AG09319 (cell line): ENCODE measurements around the gene TMCC3.

Source experiments
- DNase-seq: peaks from one replicate; pipeline ENCODE4 v3.0.0-alpha.2; 2010; ENCODE audit warnings: low read depth; ENCODE audit errors: extremely low read depth
- CTCF ChIP-seq: IDR thresholded peaks from 2 replicates; pipeline ENCODE4 v1.5.1; 2011; ENCODE audit warnings: low read depth, mild to moderate bottlenecking, inconsistent platforms, low read length, moderate library complexity

The TMCC3 gene

GRCh38 chr12:94644141-94644979 lies 6.0 kb downstream of the TMCC3 start:
- TF ChIP-seq CTCF = no peak
- peak; percentile 20 for DNase-seq

- DNase-seq = no peak
- TF ChIP-seq CTCF = no peak
Observed at GRCh38 chr12:94643606-94644005, 6.8 kb downstream of the TMCC3 start.

GRCh38 chr12:94641283-94641682 lies 9.1 kb downstream of the TMCC3 start:
- no peak for TF ChIP-seq CTCF
- DNase-seq = no peak

- TF ChIP-seq CTCF = no peak
- DNase-seq = no peak
Observed at GRCh38 chr12:94640134-94640928, 10.0 kb downstream of the TMCC3 start.

GRCh38 chr12:94638521-94638920 lies 11.8 kb downstream of the TMCC3 start:
- no peak for TF ChIP-seq CTCF
- no peak for DNase-seq

GRCh38 chr12:94637390-94638113 lies 12.8 kb downstream of the TMCC3 start:
- TF ChIP-seq CTCF = no peak
- no peak for DNase-seq
